DMS 273 treated with DMSO at 0.1 percent for 48 hours (cell line): ENCODE results near the gene NDUFS8.

Experiments used
- DNase-seq: peaks from one replicate; lab custom pipeline; 2025; lab: John Stamatoyannopoulos, UW

NDUFS8 gene

GRCh38 chr11:68036717-68037239, 6.3 kb downstream of the NDUFS8 start:
- no peak for DNase-seq

- no peak for DNase-seq
Observed at GRCh38 chr11:68037411-68038225, 7.1 kb downstream of the NDUFS8 start.

GRCh38 chr11:68038226-68038717, 7.8 kb downstream of the NDUFS8 start:
- DNase-seq: no peak

DNA sequence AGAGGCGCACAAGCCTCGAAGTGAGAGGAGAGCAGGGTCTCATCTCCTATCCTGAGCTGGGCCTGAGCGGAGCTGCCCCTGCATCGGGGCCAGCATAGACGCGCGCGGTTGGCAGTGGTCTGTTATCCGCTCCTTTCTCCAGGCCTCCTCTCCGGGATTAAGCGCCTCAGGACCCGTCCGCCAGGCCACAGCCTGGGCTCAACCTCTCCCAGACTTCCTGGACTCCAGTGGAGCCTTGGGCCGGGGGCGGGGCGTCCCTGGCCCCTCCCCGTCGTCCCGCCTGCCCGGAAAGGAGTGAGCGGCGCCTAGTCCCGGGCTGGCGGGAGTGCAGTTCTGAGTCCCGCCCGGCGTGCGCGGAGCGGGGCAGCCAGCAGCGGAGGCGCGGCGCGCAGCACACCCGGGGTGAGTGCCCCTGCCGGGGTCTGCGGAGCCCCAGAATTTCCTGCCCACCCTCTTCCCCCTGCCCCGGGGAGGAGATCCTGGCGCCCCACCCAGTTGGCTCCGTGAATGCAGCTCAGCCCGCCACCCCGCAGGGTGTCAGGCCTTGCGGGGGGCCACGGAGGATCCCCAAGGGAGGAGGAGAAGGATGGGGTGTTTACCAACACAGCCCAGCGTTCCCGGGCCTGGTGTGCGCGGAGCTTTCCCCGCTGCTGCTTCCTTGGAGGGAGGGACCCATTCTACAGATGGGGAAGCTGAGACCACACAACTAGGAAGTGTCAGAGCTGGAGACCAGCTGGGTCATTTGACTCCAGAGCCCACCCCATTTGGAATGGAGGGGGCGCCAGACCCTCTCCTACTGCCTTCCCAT, 8.4 kb downstream of the NDUFS8 start, which contains the start of gene TCIRG1:
Gene TCIRG1, plus strand, starts transcription at position 308 of the 808 bp plus-strand sequence. CDS start 2,247 bp downstream, outside the sequence.
- DNase-seq: no peak

DNA sequence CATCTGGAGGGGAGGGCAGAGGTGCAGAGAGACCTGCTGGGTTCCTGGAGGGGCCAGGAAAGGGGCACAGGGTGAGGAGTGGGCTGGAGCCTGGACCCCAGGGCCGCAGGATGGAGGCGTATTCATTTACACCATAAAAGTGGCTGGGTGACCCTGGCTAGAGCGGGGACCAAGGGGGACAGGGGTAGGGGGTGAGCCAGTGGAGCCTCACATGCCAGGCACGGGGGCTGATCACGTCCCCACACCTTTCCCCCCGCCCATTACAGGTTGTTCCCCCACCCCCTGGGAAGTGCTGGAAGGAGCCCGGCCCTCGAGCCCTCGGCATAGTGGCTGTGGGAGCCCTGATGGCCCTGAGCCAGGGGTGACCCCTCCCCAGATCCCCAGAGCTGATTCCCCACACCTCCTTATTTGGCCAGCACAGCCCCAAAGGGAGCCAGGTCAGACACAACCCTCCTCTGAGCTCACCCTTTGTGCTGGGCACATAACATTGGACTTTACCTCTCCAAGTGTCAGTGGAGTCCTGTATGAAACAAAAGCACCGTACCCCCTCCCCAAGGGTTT, 9.1 kb downstream of the NDUFS8 start:
- no peak for DNase-seq

- DNase-seq: no peak
Observed at GRCh38 chr11:68040101-68040956, 9.8 kb downstream of the NDUFS8 start.

DNA sequence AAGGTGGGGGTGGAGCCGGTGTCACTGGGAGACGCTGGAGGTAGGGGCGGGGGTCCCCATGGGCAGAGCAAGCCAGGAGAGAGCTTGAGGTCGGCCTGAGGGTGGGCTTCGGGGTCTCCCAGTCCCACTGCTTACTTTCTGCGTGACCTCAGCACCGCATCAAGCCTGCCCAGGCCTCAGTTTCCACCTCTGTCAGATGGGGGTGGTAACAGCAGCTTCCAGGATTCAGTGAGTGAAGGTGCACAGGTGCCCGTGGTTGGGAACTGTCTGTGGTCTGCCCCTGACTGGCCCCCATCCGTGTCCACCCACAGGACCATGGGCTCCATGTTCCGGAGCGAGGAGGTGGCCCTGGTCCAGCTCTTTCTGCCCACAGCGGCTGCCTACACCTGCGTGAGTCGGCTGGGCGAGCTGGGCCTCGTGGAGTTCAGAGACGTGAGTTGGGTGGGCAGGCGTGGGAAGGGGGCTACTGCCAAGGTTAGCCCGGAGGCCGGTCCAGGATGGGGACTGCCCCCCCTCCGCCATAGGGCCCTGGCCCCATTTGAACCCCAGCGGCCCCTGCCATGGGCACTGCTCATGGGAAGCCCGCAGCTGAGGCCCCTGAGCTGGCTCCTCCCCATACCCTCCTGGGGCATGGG, 10.6 kb downstream of the NDUFS8 start:
- no peak for DNase-seq

GRCh38 chr11:68041617-68042218, 11.2 kb downstream of the NDUFS8 start:
- no peak for DNase-seq

- DNase-seq: no peak
Observed at GRCh38 chr11:68042219-68043028, 11.9 kb downstream of the NDUFS8 start.

GRCh38 chr11:68043029-68043348, 12.5 kb downstream of the NDUFS8 start:
- DNase-seq: no peak

DNA sequence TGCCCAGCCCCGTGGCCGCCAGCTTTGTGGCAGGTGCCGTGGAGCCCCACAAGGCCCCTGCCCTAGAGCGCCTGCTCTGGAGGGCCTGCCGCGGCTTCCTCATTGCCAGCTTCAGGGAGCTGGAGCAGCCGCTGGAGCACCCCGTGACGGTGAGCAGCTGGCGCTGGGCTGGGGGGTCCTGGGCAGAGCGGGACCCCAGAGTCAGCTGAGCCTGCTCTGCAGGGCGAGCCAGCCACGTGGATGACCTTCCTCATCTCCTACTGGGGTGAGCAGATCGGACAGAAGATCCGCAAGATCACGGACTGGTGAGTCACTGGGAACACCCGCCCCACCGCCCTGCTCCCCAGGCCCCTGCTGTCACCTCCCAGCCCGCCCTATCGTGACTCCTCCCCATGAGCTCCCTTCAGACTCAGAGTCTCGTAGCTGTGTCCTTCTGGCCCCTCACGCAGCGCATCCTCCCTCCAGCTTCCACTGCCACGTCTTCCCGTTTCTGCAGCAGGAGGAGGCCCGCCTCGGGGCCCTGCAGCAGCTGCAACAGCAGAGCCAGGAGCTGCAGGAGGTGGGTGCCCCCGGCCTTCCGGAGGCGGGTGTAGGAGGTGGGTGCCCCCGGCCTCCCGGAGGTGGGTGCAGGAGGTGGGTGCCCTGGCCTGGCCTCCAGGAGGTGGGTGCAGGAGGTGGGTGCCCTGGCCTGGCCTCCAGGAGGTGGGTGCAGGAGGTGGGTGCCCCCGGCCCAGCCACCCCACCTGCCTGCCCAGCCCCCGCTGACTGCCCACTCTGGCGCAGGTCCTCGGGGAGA, 13.1 kb downstream of the NDUFS8 start:
- DNase-seq: no peak

DNA sequence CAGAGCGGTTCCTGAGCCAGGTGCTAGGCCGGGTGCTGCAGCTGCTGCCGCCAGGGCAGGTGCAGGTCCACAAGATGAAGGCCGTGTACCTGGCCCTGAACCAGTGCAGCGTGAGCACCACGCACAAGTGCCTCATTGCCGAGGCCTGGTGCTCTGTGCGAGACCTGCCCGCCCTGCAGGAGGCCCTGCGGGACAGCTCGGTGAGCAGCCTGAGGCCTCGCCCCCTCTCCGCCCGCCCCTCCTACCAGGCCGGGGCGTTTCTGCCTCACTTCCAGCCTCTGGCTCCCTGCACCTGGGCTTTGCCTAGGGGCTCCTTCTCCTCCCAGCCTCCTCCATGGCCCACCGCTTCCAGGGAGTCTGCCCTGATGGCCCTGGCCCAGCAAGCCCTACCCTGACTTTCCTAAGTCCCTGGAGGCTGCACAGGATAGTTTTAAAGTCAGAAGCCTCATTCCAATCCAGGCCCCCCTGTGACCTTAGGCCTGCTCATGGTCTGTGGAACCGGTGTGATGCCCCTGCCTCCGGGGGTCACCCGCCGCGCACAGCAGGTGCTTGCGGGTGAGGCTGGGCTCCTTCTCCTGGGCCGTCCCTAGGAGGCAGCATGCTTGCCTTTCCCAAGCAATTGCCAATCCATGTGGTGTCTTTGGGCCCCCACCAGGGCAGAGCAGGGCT, 13.8 kb downstream of the NDUFS8 start:
- no peak for DNase-seq

GRCh38 chr11:68044898-68045351, 14.4 kb downstream of the NDUFS8 start:
- no peak for DNase-seq

- no peak for DNase-seq
Observed at GRCh38 chr11:68047437-68048290, 17.2 kb downstream of the NDUFS8 start.

DNA sequence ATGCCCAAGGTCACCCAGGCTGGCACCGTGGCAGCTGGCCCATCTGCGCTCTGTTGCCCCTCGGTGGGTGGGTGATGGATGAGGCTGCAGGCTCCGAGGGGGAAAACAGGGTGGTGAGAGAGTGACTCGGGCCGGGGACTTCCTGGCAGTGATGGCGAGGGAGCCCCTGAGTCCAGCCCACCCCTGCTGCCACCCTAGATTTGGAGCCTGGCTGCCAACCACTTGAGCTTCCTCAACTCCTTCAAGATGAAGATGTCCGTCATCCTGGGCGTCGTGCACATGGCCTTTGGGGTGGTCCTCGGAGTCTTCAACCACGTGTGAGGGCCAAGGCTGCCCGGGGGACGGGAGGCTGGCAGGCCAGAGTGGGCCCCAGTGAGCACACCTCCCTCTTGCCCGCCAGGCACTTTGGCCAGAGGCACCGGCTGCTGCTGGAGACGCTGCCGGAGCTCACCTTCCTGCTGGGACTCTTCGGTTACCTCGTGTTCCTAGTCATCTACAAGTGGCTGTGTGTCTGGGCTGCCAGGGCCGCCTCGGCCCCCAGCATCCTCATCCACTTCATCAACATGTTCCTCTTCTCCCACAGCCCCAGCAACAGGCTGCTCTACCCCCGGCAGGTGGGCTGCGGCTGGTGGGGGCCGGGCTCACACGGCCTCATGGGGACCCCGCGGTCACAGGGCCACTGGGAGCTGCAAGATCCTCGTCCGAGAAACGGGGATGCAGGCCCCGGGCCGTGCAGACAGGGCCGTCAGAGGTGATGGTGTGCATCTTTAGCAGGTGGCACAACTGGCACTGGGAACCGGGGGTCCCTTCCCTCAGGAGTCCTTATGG, 18.4 kb downstream of the NDUFS8 start:
- no peak for DNase-seq
